Measurements from ENCODE around the gene MAP3K21.

The MAP3K21 gene

DNA sequence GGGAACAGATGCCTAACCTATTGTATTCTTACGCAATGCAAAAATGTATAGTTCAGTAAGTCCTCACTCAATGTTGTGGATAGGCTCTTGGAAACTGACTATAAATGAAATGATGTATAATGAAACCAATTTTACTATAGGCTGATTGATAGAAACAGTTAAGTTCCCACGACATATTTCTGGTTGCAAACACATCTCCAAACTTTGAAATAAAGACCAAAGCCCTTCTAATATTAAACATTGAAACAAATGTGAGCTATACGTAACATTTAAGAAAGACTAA lies 29.1 kb downstream of the MAP3K21 start:
- ATAC-seq, result no peak
- TF ChIP-seq TOX (CRISPR knock-in tag; IDR thresholded peaks at IDR 0.05; ENCODE audit: borderline replicate concordance), result no peak
- no peak for TF ChIP-seq POU6F1 (CRISPR knock-in tag; IDR thresholded peaks at IDR 0.05; ENCODE audit: borderline replicate concordance, low read depth)
- TF ChIP-seq TCF4 (CRISPR knock-in tag; IDR thresholded peaks at IDR 0.05; ENCODE audit: borderline replicate concordance), result no peak
- no peak for TF ChIP-seq OSR1 (CRISPR knock-in tag; IDR thresholded peaks at IDR 0.05)
- no peak for TF ChIP-seq BACH2 (CRISPR knock-in tag; IDR thresholded peaks at IDR 0.05; ENCODE audit: borderline replicate concordance)
- TF ChIP-seq PATZ1 (CRISPR knock-in tag; IDR thresholded peaks at IDR 0.05; ENCODE audit: borderline replicate concordance), result no peak
- no peak for TF ChIP-seq CSDC2 (CRISPR knock-in tag; IDR thresholded peaks at IDR 0.05)
- no peak for TF ChIP-seq ZNF70 (CRISPR knock-in tag; IDR thresholded peaks at IDR 0.05)
- TF ChIP-seq ISL1 (CRISPR knock-in tag; IDR thresholded peaks at IDR 0.05), result no peak
- TF ChIP-seq, protein P1, sequence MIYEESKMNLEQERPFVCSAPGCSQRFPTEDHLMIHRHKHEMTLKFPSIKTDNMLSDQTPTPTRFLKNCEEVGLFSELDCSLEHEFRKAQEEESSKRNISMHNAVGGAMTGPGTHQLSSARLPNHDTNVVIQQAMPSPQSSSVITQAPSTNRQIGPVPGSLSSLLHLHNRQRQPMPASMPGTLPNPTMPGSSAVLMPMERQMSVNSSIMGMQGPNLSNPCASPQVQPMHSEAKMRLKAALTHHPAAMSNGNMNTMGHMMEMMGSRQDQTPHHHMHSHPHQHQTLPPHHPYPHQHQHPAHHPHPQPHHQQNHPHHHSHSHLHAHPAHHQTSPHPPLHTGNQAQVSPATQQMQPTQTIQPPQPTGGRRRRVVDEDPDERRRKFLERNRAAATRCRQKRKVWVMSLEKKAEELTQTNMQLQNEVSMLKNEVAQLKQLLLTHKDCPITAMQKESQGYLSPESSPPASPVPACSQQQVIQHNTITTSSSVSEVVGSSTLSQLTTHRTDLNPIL (CRISPR knock-in tag; IDR thresholded peaks at IDR 0.05; ENCODE audit: low read depth), result no peak
- TF ChIP-seq, protein P2, sequence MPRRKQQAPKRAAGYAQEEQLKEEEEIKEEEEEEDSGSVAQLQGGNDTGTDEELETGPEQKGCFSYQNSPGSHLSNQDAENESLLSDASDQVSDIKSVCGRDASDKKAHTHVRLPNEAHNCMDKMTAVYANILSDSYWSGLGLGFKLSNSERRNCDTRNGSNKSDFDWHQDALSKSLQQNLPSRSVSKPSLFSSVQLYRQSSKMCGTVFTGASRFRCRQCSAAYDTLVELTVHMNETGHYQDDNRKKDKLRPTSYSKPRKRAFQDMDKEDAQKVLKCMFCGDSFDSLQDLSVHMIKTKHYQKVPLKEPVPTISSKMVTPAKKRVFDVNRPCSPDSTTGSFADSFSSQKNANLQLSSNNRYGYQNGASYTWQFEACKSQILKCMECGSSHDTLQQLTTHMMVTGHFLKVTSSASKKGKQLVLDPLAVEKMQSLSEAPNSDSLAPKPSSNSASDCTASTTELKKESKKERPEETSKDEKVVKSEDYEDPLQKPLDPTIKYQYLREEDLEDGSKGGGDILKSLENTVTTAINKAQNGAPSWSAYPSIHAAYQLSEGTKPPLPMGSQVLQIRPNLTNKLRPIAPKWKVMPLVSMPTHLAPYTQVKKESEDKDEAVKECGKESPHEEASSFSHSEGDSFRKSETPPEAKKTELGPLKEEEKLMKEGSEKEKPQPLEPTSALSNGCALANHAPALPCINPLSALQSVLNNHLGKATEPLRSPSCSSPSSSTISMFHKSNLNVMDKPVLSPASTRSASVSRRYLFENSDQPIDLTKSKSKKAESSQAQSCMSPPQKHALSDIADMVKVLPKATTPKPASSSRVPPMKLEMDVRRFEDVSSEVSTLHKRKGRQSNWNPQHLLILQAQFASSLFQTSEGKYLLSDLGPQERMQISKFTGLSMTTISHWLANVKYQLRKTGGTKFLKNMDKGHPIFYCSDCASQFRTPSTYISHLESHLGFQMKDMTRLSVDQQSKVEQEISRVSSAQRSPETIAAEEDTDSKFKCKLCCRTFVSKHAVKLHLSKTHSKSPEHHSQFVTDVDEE (CRISPR knock-in tag; IDR thresholded peaks at IDR 0.05), result no peak
- no peak for TF ChIP-seq RARB (CRISPR knock-in tag; IDR thresholded peaks at IDR 0.05)
- no peak for TF ChIP-seq CSRNP3 (CRISPR knock-in tag; IDR thresholded peaks at IDR 0.05)
- TF ChIP-seq ZFP30 (CRISPR knock-in tag; IDR thresholded peaks at IDR 0.05), result no peak
- no peak for TF ChIP-seq SNAI2 (CRISPR knock-in tag; IDR thresholded peaks at IDR 0.05)
- no peak for TF ChIP-seq ESRRG (CRISPR knock-in tag; IDR thresholded peaks at IDR 0.05)
- no peak for TF ChIP-seq ZNF8 (CRISPR knock-in tag; IDR thresholded peaks at IDR 0.05)
- no peak for TF ChIP-seq ZC3H10 (CRISPR knock-in tag; IDR thresholded peaks at IDR 0.05)
- no peak for TF ChIP-seq ARNTL (CRISPR knock-in tag; IDR thresholded peaks at IDR 0.05; ENCODE audit: borderline replicate concordance, low read depth)
- no peak for TF ChIP-seq PPARA (CRISPR knock-in tag; IDR thresholded peaks at IDR 0.05; ENCODE audit: borderline replicate concordance)

DNA sequence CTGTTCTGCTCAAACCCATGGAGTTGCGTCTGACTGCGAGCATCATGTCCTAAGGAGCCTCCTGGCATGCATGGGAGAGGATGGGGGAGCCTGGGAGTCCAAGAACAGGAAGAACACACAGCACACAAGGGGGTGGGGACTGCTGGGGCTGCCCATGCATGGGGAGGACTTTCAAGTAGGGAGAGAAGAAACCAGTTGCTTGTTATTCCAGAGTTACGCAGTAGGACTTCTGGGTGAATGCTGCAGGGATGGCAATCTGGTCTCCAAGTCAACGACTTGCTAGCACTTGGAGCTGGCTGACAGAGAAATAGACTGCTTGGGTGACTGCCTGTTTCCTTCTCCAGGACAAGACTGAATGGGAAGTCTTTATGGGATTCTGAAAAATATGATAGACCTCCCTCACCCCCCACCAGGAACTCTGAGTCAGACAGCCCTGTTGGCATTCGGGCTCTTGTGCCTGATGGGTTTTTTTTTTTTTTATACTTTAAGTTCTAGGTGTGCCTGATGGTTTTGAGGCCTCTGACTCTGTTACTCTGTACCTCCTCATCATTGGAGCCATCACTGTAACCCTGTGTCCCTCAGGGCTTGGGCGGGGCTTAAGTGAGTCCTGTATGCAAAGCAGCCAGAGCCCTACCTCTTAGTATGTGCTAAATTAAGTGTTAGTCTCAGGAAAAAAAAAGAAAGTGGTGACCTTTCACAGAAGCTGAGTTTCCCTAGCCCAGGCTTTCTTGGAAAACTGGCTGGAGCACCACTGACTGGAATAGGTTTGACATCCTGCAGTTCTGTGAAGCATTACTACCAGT lies 30.3 kb downstream of the MAP3K21 start:
- ATAC-seq, result no peak
- no peak for TF ChIP-seq ZFP3 (CRISPR knock-in tag; IDR thresholded peaks at IDR 0.05)
- no peak for TF ChIP-seq SNAI2 (CRISPR knock-in tag; IDR thresholded peaks at IDR 0.05)
- no peak for TF ChIP-seq ISL1 (CRISPR knock-in tag; IDR thresholded peaks at IDR 0.05)
- no peak for TF ChIP-seq OSR1 (CRISPR knock-in tag; IDR thresholded peaks at IDR 0.05)
- no peak for TF ChIP-seq ZNF8 (CRISPR knock-in tag; IDR thresholded peaks at IDR 0.05)
- no peak for TF ChIP-seq ZNF565 (CRISPR knock-in tag; conservative IDR thresholded peaks at IDR 0.05; ENCODE audit: low read depth)
- no peak for TF ChIP-seq PATZ1 (CRISPR knock-in tag; IDR thresholded peaks at IDR 0.05; ENCODE audit: borderline replicate concordance)
- TF ChIP-seq ZC3H10 (CRISPR knock-in tag; IDR thresholded peaks at IDR 0.05), result no peak
- no peak for TF ChIP-seq BACH2 (CRISPR knock-in tag; IDR thresholded peaks at IDR 0.05; ENCODE audit: borderline replicate concordance)
- no peak for TF ChIP-seq TOX (CRISPR knock-in tag; IDR thresholded peaks at IDR 0.05; ENCODE audit: borderline replicate concordance)
- TF ChIP-seq ZFP30 (CRISPR knock-in tag; IDR thresholded peaks at IDR 0.05), result no peak
- no peak for TF ChIP-seq ESRRG (CRISPR knock-in tag; IDR thresholded peaks at IDR 0.05)
- no peak for TF ChIP-seq PPARA (CRISPR knock-in tag; IDR thresholded peaks at IDR 0.05; ENCODE audit: borderline replicate concordance)
- TF ChIP-seq CSRNP3 (CRISPR knock-in tag; IDR thresholded peaks at IDR 0.05), result no peak
- no peak for TF ChIP-seq ZNF70 (CRISPR knock-in tag; IDR thresholded peaks at IDR 0.05)
- TF ChIP-seq POU6F1 (CRISPR knock-in tag; IDR thresholded peaks at IDR 0.05; ENCODE audit: borderline replicate concordance, low read depth), result no peak
- no peak for TF ChIP-seq GLIS3 (CRISPR knock-in tag; IDR thresholded peaks at IDR 0.05)
- no peak for TF ChIP-seq RARB (CRISPR knock-in tag; IDR thresholded peaks at IDR 0.05)

All from SK-N-SH treated with all-trans-retinoic acid at 6 μM for 48 hours (cell line).